Measurements from ENCODE around the gene RBPJ.

DNA sequence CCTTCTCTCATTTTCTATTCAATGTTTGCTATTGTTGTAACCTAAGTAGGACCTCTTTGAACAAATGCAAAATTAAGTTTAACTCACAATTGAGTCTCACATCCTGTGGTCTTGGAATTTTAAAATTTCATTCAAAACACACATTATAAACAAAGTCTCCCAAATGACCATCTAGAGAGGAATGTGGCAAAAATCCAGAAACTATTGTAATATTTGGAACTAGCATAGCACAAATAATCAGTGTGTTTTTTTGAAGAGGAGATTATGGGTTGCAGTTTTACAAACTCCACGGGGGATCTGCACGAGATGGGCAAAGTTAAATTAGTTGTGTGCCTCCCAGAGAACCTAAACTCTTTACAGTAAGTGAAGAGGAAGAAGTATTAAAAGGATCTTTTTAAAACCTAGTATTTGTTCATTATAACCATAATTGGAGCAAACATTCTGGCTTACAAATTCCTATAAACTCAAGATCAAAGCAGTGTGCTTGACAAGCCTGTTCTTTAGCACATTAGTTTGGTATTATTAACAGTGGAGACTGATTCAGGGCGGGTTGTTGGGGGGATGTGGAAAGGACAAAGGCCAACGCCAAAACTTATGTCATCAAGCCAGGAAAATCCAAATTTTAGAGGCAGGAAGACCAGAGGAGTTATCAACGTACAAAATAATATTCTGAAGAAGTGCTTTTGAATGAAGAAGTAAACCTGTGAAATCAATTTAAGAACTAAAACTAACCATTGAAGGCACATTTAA lies 22.4 kb upstream of the RBPJ start:
- TF ChIP-seq, protein P1, sequence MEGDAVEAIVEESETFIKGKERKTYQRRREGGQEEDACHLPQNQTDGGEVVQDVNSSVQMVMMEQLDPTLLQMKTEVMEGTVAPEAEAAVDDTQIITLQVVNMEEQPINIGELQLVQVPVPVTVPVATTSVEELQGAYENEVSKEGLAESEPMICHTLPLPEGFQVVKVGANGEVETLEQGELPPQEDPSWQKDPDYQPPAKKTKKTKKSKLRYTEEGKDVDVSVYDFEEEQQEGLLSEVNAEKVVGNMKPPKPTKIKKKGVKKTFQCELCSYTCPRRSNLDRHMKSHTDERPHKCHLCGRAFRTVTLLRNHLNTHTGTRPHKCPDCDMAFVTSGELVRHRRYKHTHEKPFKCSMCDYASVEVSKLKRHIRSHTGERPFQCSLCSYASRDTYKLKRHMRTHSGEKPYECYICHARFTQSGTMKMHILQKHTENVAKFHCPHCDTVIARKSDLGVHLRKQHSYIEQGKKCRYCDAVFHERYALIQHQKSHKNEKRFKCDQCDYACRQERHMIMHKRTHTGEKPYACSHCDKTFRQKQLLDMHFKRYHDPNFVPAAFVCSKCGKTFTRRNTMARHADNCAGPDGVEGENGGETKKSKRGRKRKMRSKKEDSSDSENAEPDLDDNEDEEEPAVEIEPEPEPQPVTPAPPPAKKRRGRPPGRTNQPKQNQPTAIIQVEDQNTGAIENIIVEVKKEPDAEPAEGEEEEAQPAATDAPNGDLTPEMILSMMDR (conservative IDR thresholded peaks at IDR 0.05): no peak
- TF ChIP-seq EZH2 (IDR thresholded peaks at IDR 0.05; ENCODE audit: low read depth): no peak
